Stimulated activated CD4-positive, alpha-beta T cell treated with anti-CD3 and anti-CD28 coated beads, Interleukin-4, amount 100 ng/mL, for 48 hours (primary cell): ENCODE results near the gene LARGE2.

ENCODE experiments used
- DNase-seq, 2 donors: peaks; one replicate each; pipeline ENCODE4 v3.0.0-alpha.2; 2020; ENCODE audit warnings: low read depth in 2 of 2

The LARGE2 gene

GRCh38 chr11:45913942-45914635, 8.4 kb upstream of the LARGE2 start:
- no peak for DNase-seq

DNA sequence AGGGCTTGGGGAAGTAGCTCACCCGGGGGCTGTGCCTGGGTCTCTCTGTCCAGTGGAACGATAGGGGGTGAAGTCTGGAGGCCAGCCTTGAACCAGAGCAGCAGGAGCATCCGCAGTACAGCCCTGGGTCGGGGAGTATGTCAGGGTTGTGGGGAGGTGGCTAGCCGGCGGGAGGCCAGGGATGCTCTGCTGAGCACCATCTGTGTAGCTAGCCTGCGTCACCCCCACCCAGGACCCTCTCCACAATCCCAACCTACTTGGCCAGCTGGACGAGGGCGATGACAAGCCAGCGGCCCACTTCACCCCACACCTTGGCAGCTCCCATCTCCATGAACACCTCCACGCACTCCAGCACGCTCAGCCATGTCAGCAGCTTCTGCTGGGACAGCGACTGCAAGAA, 7.0 kb upstream of the LARGE2 start:
- DNase-seq: no peak

DNA sequence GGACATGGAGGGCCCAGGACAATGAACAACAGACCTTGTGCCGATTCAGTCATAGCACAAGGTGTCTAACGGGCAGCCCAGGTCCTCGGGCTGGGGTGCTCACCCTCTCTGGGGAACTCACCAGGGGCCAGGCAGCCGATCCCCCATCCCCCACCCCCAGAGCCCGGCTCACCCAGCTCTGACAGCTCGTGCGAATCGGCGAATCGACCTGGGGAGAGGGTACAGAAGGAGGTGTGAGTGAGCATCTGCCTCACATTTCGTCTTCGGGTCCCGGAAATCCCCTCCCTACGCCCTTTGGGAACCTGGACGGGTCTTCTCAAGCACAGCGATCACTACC, 5.2 kb upstream of the LARGE2 start:
- no peak for DNase-seq

- peak; percentile 83 to 94 for DNase-seq
Measured at GRCh38 chr11:45917623-45918330, 4.7 kb upstream of the LARGE2 start, which contains the start of gene PEX16. Gene PEX16 (minus strand): TSS chr11:45917877. CDS start chr11:45917811, 66 bp downstream.

DNA sequence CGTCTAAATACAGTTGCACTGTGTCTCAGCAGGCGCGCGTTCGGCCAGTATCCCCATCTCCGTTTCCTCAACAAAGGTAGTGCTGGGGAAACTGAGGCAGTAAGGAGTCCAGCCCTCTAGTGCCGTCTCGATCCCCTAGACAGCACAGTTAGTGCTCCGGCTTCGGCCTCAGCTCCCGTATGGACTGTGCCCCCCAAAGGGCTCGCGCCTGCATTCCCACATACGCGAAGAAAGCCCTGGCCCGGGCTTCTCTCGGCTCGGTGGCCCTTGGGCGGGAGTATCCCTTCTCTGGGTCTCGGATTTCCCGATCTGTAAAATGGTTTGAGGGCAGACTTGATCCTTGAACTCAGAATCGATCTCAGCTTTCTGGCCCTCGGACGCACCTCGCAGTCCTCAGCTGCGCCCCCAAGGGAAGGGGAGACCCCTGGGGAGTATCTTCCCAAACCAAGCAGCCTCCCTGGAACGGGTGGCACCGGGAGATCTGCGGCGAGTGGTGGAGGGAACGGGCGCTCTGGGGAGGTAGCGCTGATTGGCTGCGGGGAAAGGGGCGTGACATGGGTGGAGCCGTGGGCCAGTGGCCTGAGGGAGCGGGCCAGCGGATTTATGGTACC, 4.0 kb upstream of the LARGE2 start:
- peak; percentile 54 to 56 for DNase-seq

- no peak for DNase-seq
Measured at GRCh38 chr11:45918962-45919675, 3.3 kb upstream of the LARGE2 start.

DNA sequence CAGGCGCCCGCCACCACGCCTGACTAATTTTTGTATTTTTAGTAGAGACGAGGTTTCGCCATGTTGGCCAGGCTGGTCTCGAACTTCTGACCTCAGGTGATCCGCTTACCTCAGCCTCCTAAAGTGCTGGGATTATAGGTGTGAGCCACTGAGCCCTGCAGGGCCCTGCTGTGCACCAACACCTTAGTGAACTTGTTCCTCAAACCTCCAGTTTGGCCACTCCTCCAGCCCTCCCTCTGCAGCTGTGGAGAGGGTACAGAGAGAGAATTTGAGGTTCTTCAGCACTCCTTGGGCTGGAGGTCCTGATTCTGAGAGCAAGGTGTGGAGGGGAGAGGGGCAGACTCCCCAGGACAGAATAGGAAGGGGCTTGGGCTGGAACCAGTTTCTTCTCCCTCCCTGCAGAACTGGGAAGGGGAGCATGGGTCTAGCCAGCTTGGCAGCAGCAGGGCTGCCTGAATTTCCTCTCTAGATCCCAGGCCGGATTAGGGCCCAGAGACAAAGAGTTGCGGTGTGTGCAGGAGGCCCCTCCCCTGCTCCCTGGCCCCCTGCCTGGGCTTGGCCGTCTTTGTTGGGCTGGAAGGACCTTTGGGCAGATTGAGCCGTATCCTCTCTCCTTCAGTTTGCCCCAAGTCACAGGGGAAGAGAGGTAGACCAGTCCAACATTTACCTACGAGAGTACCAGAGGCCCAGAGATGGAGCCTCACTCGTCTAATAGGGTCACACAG, 2.5 kb upstream of the LARGE2 start:
- no peak for DNase-seq

DNA sequence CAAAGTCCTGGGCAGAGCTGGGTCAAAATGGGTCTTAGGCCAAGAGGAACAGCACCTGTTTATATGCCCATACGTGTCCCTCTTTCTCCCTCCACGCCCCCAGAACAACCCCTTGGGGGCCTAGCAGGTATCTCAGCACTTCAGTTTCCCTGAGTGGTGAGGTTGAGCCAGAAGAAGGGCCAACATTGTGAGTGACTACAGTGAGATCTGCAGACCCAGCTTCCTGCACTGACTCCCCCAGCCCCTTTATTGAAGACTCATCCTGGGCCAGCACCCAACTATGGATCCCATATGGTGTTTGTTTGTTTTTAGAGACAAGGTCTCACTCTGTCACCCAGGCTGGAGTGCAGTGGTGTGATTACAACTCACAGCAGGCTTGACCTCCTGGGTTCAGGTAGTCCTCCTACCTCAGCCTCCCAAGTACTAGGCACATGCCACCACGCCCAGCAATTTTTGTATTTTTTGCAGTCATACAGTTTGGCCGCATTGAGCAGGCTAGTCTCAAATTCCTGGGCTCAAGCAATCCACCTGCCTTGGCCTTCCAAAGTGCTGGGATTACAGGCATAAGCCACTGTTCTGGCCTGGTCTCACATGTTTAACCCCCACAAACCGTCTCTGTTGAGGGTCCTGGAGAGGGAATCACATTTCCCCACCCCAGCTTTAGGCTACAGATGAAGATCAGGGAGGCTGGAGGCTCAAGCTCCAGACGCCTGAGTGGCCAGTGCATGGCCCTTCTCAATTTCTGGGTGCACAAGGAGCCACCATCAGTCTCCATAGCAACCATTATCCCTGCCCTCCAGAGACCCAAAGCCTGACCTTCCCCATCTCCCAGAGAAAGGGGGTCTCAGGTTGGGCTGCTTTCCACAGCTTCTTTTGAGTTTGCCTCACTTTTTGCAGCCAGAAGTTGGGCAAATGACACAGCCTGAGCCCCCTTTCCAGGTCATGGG, 1.7 kb upstream of the LARGE2 start:
- no peak for DNase-seq

- no peak for DNase-seq
Measured at GRCh38 chr11:45921561-45922424, 663 bp upstream of the LARGE2 start.

- no peak for DNase-seq
Measured at GRCh38 chr11:45924036-45924915, 1.8 kb downstream of the LARGE2 start.

DNA sequence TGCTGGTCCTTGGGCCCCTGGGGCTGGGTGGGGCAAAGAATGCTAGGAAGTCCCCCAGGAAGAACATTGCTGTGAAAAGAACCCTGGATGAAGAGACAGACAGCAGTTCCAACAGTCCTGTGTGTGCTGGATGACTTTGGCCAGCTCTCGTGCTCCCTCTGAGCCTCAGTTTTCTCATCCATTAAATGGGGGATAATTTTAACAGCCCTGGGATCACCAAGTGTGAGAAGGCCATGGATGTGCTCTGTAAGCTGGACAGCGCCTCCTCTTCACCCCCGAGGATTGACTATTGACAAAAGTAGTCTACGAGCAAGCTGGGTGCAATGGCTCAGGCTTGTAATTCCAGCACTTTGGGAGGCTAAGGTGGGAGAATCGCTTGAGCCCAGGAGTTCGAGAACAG, 2.5 kb downstream of the LARGE2 start:
- no peak for DNase-seq

DNA sequence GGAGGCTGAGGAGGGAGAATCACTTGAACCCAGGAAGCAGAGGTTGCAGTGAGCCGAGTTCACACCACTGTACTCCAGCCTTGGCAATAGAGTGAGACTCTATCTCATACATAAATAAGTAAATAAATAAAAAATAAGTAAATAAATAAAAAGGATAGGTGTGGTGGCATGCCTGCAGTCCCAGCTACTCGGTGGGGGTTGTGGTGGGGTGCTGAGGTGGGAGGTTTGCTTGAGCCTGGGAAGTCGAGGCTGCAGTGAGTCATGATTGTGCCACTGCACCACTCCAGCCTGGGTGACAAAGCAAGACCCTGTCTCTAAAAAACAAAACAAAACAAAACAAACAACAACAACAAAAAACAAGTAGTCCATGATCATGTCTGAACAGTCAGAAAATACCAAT, 3.1 kb downstream of the LARGE2 start:
- no peak for DNase-seq

- no peak for DNase-seq
Measured at GRCh38 chr11:45926001-45926401, 3.5 kb downstream of the LARGE2 start.

DNA sequence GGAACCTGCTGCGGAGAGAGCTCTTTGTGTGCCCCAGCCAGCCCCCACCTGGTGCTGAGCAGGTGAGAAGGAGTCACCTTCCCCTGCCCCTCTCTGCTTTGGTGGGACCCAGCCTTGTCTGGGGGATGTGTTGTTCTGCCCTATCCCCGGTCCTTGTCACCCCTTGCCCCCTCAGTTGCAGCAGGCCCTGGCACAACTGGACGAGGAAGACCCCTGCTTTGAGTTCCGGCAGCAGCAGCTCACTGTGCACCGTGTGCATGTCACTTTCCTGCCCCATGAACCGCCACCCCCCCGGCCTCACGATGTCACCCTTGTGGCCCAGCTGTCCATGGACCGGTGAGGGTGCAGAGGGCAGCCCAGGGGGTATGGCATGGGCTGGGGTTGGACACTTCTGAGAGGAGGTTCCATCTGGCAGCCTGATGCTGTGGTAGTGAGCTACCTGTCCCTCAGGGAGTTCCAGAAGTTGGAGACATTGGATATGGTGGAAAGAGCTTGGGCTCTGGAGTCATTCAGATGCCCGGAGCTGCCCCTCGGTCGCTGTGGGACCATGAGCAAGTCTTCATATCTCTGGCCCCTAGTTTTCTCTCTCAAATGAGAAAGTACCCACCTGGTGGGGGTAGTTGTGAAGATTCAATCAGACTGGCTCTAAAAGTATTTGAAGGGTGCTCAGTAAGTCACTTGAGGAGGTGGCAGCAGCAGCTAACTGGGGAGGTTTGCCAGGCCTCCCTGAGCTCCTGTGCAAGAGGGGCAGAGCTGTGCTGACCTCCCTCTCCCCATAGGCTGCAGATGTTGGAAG, 4.3 kb downstream of the LARGE2 start:
- DNase-seq: no peak

DNA sequence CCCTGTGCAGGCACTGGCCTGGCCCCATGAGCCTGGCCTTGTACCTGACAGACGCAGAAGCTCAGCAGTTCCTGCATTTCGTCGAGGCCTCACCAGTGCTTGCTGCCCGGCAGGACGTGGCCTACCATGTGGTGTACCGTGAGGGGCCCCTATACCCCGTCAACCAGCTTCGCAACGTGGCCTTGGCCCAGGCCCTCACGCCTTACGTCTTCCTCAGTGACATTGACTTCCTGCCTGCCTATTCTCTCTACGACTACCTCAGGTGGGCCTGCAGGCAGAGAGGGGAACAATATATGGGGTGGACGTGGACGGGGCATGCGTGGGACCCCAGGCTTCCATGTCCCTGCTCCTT, 4.9 kb downstream of the LARGE2 start:
- no peak for DNase-seq

- no peak for DNase-seq
Measured at GRCh38 chr11:45927684-45928413, 5.4 kb downstream of the LARGE2 start.

DNA sequence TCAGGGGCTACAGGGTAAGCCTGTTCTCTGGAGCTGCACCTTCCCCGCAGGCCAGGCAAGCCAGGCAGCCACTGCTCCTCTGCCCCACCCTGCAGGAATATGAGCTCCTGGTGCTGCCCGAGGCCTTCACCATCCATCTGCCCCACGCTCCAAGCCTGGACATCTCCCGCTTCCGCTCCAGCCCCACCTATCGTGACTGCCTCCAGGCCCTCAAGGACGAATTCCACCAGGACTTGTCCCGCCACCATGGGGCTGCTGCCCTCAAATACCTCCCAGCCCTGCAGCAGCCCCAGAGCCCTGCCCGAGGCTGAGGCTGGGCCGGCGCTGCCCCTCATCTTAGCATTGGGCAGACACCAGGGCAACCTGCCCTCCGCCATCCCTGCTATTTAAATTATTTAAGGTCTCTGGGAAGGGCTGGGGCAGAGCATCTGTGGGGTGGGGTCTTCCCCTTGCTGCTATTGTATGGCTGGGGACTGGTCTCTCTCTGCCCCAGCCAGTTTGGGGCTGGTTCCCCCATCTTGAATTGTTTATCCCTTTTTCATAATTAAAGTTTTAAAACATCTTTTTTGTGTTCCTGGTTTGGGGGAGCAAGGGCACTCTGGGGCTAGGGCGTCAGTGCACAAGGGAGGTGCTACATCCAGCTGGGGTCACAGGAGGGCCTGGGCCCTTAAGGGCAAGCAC, 6.2 kb downstream of the LARGE2 start:
- DNase-seq: no peak
